ENCODE results near the gene AFF1.

DNA sequence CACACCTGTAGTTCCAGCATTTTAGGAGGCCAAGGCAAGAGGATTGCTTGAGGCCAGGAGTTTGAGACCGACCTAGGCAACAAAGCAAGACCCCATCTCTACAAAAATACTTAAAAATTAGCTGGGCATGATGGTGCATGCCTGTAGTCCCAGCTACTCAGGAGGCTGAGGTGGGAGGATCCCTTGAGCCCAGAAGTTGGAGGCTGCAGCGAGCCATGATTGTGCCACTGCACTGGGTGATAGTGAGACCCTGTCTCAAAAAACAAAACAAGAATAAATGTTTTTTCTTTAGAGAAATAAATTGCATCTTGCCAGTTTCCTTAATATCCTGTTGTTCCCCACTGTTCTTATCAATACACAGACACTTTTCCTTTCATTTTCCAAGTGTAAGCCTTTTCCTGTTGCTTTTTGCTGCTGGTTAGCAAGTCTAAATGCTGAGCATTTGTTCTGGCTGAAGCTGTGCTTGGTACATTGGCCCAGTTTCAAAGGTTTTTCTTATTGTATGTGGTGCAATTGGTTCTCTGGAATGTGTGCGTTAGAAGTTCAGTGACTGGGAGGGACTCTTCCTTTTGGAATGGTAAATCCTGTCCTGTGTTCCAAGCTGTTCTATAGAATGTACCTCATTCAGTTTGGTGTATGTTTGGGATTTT lies 98.2 kb downstream of the AFF1 start:
- TF ChIP-seq SP1 (IDR thresholded peaks at IDR 0.05): peak; percentile 31
- TF ChIP-seq JUND (IDR thresholded peaks at IDR 0.05): no peak
- TF ChIP-seq, protein P1, sequence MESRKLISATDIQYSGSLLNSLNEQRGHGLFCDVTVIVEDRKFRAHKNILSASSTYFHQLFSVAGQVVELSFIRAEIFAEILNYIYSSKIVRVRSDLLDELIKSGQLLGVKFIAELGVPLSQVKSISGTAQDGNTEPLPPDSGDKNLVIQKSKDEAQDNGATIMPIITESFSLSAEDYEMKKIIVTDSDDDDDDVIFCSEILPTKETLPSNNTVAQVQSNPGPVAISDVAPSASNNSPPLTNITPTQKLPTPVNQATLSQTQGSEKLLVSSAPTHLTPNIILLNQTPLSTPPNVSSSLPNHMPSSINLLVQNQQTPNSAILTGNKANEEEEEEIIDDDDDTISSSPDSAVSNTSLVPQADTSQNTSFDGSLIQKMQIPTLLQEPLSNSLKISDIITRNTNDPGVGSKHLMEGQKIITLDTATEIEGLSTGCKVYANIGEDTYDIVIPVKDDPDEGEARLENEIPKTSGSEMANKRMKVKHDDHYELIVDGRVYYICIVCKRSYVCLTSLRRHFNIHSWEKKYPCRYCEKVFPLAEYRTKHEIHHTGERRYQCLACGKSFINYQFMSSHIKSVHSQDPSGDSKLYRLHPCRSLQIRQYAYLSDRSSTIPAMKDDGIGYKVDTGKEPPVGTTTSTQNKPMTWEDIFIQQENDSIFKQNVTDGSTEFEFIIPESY (IDR thresholded peaks at IDR 0.05): no peak
- TF ChIP-seq, protein P2, sequence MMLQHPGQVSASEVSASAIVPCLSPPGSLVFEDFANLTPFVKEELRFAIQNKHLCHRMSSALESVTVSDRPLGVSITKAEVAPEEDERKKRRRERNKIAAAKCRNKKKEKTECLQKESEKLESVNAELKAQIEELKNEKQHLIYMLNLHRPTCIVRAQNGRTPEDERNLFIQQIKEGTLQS (IDR thresholded peaks at IDR 0.05): peak; percentile 8
- TF ChIP-seq, protein P3, sequence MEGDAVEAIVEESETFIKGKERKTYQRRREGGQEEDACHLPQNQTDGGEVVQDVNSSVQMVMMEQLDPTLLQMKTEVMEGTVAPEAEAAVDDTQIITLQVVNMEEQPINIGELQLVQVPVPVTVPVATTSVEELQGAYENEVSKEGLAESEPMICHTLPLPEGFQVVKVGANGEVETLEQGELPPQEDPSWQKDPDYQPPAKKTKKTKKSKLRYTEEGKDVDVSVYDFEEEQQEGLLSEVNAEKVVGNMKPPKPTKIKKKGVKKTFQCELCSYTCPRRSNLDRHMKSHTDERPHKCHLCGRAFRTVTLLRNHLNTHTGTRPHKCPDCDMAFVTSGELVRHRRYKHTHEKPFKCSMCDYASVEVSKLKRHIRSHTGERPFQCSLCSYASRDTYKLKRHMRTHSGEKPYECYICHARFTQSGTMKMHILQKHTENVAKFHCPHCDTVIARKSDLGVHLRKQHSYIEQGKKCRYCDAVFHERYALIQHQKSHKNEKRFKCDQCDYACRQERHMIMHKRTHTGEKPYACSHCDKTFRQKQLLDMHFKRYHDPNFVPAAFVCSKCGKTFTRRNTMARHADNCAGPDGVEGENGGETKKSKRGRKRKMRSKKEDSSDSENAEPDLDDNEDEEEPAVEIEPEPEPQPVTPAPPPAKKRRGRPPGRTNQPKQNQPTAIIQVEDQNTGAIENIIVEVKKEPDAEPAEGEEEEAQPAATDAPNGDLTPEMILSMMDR (IDR thresholded peaks at IDR 0.05; ENCODE audit: low read depth, low read length, missing input control): no peak
- peak; percentile 57 for TF ChIP-seq REST (IDR thresholded peaks at IDR 0.05)
- peak; percentile 14 for TF ChIP-seq YY1 (IDR thresholded peaks at IDR 0.05)
- TF ChIP-seq TAF1 (conservative IDR thresholded peaks at IDR 0.05): no peak
- TF ChIP-seq GABPA (IDR thresholded peaks at IDR 0.05 in 1 of 2, conservative IDR thresholded peaks at IDR 0.05 in 1 of 2): no peak
- no peak for TF ChIP-seq EGR1 (IDR thresholded peaks at IDR 0.05; ENCODE audit: low read depth in 2 of 2)
- TF ChIP-seq RAD21 (IDR thresholded peaks at IDR 0.05): peak; percentile 28 to 53
- no peak for TF ChIP-seq NR2F2 (IDR thresholded peaks at IDR 0.05)

Measured in liver (tissue), 3 donors.